ENCODE measurements around the gene STRIP2. TPM values are rescaled to one million over a fixed set of nuclear protein-coding genes. Genes with fewer than 3 reads are reported as not detected.
"Not testable (repeated sequence)": the region's sequence is repeated elsewhere in the genome, so short reads cannot be mapped to it uniquely, and the experiment has no call there.

The STRIP2 gene
- total and polyA plus RNA-seq, 2 donors (not counting 1 experiment from before 2014, with no cell fraction given), result 0.21 to 0.79 TPM

DNA sequence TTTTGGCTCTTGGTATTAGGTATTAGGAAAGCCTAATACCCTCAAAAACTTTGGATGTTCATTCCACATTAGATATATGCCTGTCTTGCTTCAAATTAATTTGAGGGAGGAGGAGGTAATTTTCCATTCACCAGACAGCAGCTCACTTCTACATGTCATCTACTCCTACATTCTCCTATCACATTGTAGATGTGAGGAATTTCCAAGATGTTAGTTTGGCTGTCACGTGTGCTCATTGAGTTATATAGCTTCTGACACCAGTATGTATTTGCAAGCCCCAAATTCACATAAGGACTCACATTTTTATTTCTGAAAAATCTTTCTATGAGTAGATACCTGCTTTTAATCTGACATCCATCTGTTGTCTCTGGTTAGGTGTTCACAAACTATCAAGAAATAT lies 45.6 kb downstream of the STRIP2 start:
- no peak overlapping the region for H2AFZ ChIP-seq (ENCODE audit: insufficient read depth, low read depth, low read length, poor library complexity, severe bottlenecking)
- H4K20me1 ChIP-seq (ENCODE audit: control insufficient read depth, insufficient read depth, low read length, poor library complexity, severe bottlenecking), result no peaks in the 10 kb centered on the region
- H3K9me3 ChIP-seq (ENCODE audit: control extremely low read depth in 1 of 3, control insufficient read depth in 2 of 3, insufficient read depth in 1 of 3, low read length in 2 of 3), result peaks cover 0 to 10% (median 0%) of the 10 kb centered on the region in 3 donors
- H3K9ac ChIP-seq (ENCODE audit: low read length), result no peak overlapping the region
- POLR2A ChIA-PET, result no interaction called here
- H3K9me3 Mint-ChIP-seq (ENCODE audit: insufficient read depth), result no peaks in the 10 kb centered on the region
- no peaks in the 10 kb centered on the region for H3K79me2 ChIP-seq (ENCODE audit: control insufficient read depth, insufficient read depth, low read length)
- intact Hi-C loops (cut with micrococcal nuclease), result no loop called here
- no peaks in the 10 kb centered on the region for H3K36me3 ChIP-seq (replicated peaks in 1 of 2; ENCODE audit: control extremely low read depth in 1 of 2, control insufficient read depth in 1 of 2, extremely low read depth in 1 of 2, insufficient read depth in 2 of 2, low read length in 1 of 2)
- WGBS (ENCODE audit: insufficient coverage), result no CpG with 5 or more reads among the region's 1 CpG
- ATAC-seq (ENCODE audit: low read depth), result no peak
- H3K27ac ChIP-seq (ENCODE audit: low read length in 2 of 2), result no peak overlapping the region
- no peak for DNase-seq
- CTCF ChIA-PET, result interaction anchor here (0.7 to 2.4 kb wide), 3 partner anchors 8 to 195 kb away, joined by 3 to 9 read pairs (median 6); no protein-coding TSS in a partner anchor
- TF ChIP-seq EZH2 (IDR thresholded peaks at IDR 0.05; ENCODE audit: borderline replicate concordance, insufficient read depth, low read depth, low read length, poor library complexity, severe bottlenecking), result no peak
- no peak for TF ChIP-seq CTCF (IDR thresholded peaks at IDR 0.05)
- no peak overlapping the region for H3K27ac Mint-ChIP-seq
- no peak overlapping the region for H3K4me3 Mint-ChIP-seq
- no peaks in the 10 kb centered on the region for H3K4me1 Mint-ChIP-seq
- H3K4me3 ChIP-seq (ENCODE audit: control extremely low read depth in 1 of 5, extremely low read depth in 1 of 5, insufficient read depth in 1 of 5, low read depth in 2 of 5, low read length in 4 of 5), result no peak overlapping the region
- no peaks in the 10 kb centered on the region for H3K4me1 ChIP-seq (ENCODE audit: control insufficient read depth in 2 of 2, insufficient read depth in 2 of 2, low read length in 2 of 2)
- H3K27me3 ChIP-seq (replicated peaks in 1 of 4; ENCODE audit: control extremely low read depth in 1 of 4, control insufficient read depth in 3 of 4, insufficient read depth in 4 of 4, low read length in 3 of 4), result no peaks in the 10 kb centered on the region
- no peaks in the 10 kb centered on the region for H3K27me3 Mint-ChIP-seq
- no peak overlapping the region for H3K4me2 ChIP-seq (replicated peaks; ENCODE audit: low read depth, low read length, poor library complexity, severe bottlenecking)

- no peak overlapping the region for H3K4me2 ChIP-seq (replicated peaks; ENCODE audit: low read depth, low read length, poor library complexity, severe bottlenecking)
- WGBS (ENCODE audit: insufficient coverage), result 92% methylated on average over 4 of the region's 6 CpGs
- no peaks in the 10 kb centered on the region for H4K20me1 ChIP-seq (ENCODE audit: control insufficient read depth, insufficient read depth, low read length, poor library complexity, severe bottlenecking)
- H3K4me1 Mint-ChIP-seq, result peaks cover 2% of the 10 kb centered on the region
- no peak overlapping the region for H2AFZ ChIP-seq (ENCODE audit: insufficient read depth, low read depth, low read length, poor library complexity, severe bottlenecking)
- no peaks in the 10 kb centered on the region for H3K9me3 Mint-ChIP-seq (ENCODE audit: insufficient read depth)
- DNase-seq (no peak), ATAC-seq (ENCODE audit: low read depth) (no peak)
- no peak overlapping the region for H3K27ac ChIP-seq (ENCODE audit: low read length in 2 of 2)
- no peaks in the 10 kb centered on the region for H3K36me3 ChIP-seq (replicated peaks in 1 of 2; ENCODE audit: control extremely low read depth in 1 of 2, control insufficient read depth in 1 of 2, extremely low read depth in 1 of 2, insufficient read depth in 2 of 2, low read length in 1 of 2)
- no peak overlapping the region for H3K27ac Mint-ChIP-seq
- TF ChIP-seq EZH2 (IDR thresholded peaks at IDR 0.05; ENCODE audit: borderline replicate concordance, insufficient read depth, low read depth, low read length, poor library complexity, severe bottlenecking), result no peak
- no peak for TF ChIP-seq CTCF (IDR thresholded peaks at IDR 0.05)
- H3K27me3 ChIP-seq (replicated peaks in 1 of 4; ENCODE audit: control extremely low read depth in 1 of 4, control insufficient read depth in 3 of 4, insufficient read depth in 4 of 4, low read length in 3 of 4), result no peaks in the 10 kb centered on the region
- ChIA-PET CTCF (interaction anchor here (1.0 to 2.4 kb wide), 2 partner anchors 9 to 11 kb away, joined by 4 to 9 read pairs; no protein-coding TSS in a partner anchor), POLR2A (no interaction called here)
- H3K4me3 ChIP-seq (ENCODE audit: control extremely low read depth in 1 of 5, extremely low read depth in 1 of 5, insufficient read depth in 1 of 5, low read depth in 2 of 5, low read length in 4 of 5), result no peak overlapping the region
- H3K4me3 Mint-ChIP-seq, result no peak overlapping the region
- no peaks in the 10 kb centered on the region for H3K79me2 ChIP-seq (ENCODE audit: control insufficient read depth, insufficient read depth, low read length)
- H3K9me3 ChIP-seq (ENCODE audit: control extremely low read depth in 1 of 3, control insufficient read depth in 2 of 3, insufficient read depth in 1 of 3, low read length in 2 of 3), result peaks cover 0 to 9% (median 0%) of the 10 kb centered on the region in 3 donors
- intact Hi-C loops (cut with micrococcal nuclease), result no loop called here
- H3K4me1 ChIP-seq (ENCODE audit: control insufficient read depth in 2 of 2, insufficient read depth in 2 of 2, low read length in 2 of 2), result no peaks in the 10 kb centered on the region
- no peaks in the 10 kb centered on the region for H3K27me3 Mint-ChIP-seq
- no peak overlapping the region for H3K9ac ChIP-seq (ENCODE audit: low read length)
Observed at GRCh38 chr7:129480674-129481363, 46.6 kb downstream of the STRIP2 start.

GRCh38 chr7:129481376-129481775 lies 47.1 kb downstream of the STRIP2 start:
- no CpG with 5 or more reads among the region's 6 CpGs for WGBS (ENCODE audit: insufficient coverage)
- H3K4me3 Mint-ChIP-seq, POLR2A ChIA-PET: not testable (repeated sequence)

More at GRCh38 chr7:129481376-129481775, 47.1 kb downstream of the STRIP2 start:
- H3K9me3 ChIP-seq (ENCODE audit: control extremely low read depth in 1 of 3, control insufficient read depth in 2 of 3, insufficient read depth in 1 of 3, low read length in 2 of 3); ATAC-seq (ENCODE audit: low read depth); H3K36me3 ChIP-seq (replicated peaks in 1 of 2; ENCODE audit: control extremely low read depth in 1 of 2, control insufficient read depth in 1 of 2, extremely low read depth in 1 of 2, insufficient read depth in 2 of 2, low read length in 1 of 2); H4K20me1 ChIP-seq (ENCODE audit: control insufficient read depth, insufficient read depth, low read length, poor library complexity, severe bottlenecking); H3K9me3 Mint-ChIP-seq (ENCODE audit: insufficient read depth); H3K27ac ChIP-seq (ENCODE audit: low read length in 2 of 2); H3K4me1 Mint-ChIP-seq; H2AFZ ChIP-seq (ENCODE audit: insufficient read depth, low read depth, low read length, poor library complexity, severe bottlenecking); H3K27ac Mint-ChIP-seq; H3K9ac ChIP-seq (ENCODE audit: low read length); H3K4me1 ChIP-seq (ENCODE audit: control insufficient read depth in 2 of 2, insufficient read depth in 2 of 2, low read length in 2 of 2); H3K4me2 ChIP-seq (replicated peaks; ENCODE audit: low read depth, low read length, poor library complexity, severe bottlenecking); H3K79me2 ChIP-seq (ENCODE audit: control insufficient read depth, insufficient read depth, low read length); H3K4me3 ChIP-seq (ENCODE audit: control extremely low read depth in 1 of 5, extremely low read depth in 1 of 5, insufficient read depth in 1 of 5, low read depth in 2 of 5, low read length in 4 of 5); H3K27me3 Mint-ChIP-seq; intact Hi-C loops (cut with micrococcal nuclease); DNase-seq; H3K27me3 ChIP-seq (replicated peaks in 1 of 4; ENCODE audit: control extremely low read depth in 1 of 4, control insufficient read depth in 3 of 4, insufficient read depth in 4 of 4, low read length in 3 of 4): not testable (repeated sequence)
- CTCF ChIA-PET, result interaction anchor here (2.4 kb wide), 1 partner anchor 10 kb away, joined by 9 read pairs; no protein-coding TSS in a partner anchor
